HG02642 (cell line): ENCODE measurements around the gene LOXL4.

ENCODE experiments used
- ATAC-seq: cut with Tn5 transposase; IDR thresholded peaks from one replicate; pipeline ENCODE4 v1.9.1; 2021; ENCODE audit warnings: mild to moderate bottlenecking; ENCODE audit not compliant: unreplicated experiment, poor library complexity

The LOXL4 gene

DNA sequence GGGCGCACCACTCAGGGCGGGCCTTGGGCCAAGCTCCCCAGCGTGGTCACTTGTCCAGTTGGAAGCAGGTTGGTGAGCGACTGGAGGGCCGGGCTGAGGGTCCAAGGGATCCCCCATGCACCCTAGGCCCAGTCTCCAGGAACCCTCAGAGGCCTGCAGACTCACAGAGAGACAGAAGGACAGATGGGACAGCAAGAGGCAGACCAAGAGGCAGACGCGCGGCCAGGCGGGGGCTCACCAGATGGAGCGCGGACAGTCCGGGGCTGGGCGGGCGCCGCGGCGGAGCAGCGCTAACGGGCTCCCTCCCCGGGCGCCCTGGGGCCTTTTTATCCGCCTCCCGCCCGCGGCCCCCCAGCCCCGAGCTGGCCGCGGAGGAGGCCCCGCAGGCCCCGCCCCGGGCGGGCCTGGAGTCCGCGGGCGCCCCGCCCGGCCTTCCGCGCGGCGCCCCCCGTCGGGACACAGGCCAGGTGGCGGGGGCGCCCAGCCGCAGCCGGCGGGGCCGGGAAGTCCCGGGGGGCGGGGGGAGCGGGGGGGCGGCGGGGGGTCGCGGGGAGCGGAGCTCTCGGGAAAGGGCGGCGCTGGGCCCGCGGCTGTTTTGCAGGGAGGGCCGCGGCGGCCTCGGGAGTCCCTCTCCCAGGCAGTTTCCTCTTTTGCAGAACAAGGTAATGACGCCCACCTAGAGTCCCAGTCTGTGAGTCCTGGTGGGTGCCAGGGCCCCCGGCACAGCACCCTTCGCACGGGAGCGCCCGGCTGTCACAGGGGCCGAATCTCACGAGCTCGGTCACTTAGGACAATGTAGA, at the start of gene LOXL4:
Gene LOXL4 (minus strand): TSS at position 301 of the 800 bp plus-strand sequence. CDS start 5,175 bp downstream, outside the sequence.
- no peak for ATAC-seq

DNA sequence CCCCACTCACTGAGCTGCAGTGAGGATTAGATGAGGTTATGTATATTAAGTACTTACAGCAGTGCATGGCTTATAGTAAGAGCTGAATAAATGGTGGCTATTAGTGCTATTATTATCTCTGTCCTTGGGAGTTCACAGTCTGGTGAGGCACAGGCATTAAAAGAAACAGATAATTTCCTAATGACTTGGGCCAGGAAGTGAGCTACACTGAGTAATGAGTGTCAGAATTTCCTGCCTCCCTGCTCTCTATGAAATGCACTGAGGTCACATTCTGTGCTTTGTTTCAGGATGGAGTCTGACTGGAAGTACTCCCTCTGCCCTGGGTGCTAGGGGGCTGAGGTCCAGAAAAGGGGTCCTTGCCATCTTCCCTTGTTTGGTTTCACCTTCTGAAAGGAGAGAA, 48.7 kb upstream of the LOXL4 start:
- no peak for ATAC-seq

DNA sequence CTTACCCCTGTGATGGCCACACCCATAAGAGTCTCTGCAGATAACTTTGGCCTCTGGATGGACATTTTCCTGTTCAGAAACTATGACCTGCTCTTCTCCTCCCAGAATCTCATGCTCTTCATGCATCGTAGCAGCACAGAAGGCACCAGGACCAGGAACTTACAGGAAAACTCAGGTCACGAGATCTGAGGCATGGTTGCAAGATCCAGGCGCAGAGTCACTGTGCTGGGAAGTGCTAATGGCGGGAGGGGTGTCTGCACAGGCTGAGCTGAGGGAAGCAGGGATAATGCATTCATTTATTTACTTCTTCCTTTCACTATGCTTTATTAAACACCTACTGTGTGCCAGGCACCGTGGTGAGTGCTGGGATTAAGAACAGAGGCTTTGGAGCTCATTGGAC, 48.2 kb upstream of the LOXL4 start:
- no peak for ATAC-seq

DNA sequence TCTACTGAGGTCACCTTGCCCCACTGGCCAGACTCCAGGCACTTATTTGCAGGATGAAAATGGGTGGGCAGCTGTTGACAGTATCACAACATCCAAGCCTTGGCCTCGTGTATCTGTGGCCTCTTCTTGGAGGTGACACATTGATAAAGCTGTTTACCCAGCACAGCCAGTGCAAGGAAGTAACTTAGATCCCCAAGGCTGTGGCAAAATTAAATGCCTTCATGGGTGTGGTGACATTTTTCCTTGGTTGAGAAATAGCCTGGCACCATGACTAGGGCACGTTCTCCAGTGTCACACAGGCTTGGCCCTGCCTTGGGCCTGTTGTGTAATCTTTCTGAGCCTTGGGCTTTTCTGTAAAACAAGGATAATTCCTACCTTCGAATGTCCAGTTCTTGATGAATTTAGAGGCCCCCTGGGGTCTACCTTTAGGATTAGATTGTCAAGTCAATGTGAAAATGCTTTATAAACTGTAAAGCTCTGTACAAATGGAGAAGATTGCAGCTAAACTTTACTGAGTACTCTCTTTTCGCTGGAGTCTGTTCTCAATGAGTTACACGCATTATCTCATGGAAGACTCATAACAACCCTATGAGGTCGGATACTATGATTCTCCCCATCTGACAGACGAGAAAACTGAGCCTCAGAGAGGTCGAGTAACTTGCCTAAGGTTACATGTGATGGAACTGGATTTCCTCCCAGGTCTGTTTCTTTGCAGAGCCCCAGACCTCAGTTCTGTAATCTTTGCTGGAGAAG, 46.7 kb upstream of the LOXL4 start:
- ATAC-seq: no peak

DNA sequence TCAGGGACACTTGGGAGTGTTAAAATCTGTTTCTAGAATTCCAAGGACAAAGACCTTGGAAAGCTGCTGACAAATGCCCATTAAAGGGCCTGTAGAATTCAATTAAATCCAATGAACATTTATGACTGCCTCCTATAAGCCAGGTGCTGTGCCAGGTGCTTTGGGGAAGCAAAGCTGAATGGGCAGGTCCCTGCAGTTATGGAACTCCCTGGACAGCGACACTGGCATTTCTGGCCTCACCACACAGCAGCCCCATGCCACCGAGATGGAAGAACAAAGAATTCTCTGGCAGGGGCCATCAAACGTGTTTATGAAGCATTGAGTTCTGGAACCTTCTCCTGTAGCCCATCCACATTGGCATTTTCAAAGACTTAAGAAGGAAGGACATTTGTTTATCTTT, 45.6 kb upstream of the LOXL4 start:
- no peak for ATAC-seq

DNA sequence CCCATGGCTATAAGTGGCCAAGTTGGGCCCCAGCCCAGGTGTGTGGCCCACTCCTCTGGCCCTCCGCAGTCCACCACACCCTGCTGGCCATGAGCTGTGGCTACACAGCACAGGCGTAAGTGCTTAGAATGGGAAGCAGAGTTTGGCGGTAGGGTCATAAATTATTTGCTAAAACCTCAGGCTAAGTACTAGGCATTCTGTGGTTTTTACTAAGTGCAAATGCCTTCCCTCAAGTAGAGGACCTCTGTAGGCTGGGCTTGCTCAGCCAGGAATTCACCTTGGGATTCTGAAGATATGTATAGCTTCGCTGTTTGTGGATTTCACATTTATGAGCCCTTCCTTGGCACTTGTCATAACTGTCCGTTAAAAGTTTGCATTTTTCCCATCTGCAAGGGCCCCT, 44.8 kb upstream of the LOXL4 start:
- no peak for ATAC-seq

DNA sequence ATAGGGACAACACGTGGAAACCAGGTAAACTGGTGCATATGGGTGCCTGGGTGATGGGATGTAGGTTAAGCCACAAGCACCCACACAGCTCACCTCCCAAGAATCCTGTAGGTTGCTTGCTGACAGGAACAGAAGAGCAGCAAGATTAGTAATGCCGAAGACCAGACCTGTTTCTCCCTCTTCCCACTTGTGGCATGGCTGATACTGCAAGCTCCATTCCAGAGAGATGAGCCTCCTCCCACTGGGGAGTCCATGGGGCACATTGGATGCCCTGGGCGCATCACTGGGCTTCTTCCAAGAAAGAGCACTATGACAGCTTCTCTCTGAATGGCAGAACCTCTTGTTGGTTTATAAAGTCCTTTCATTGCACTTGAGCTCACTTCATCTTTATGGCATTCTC, 44.4 kb upstream of the LOXL4 start:
- no peak for ATAC-seq

DNA sequence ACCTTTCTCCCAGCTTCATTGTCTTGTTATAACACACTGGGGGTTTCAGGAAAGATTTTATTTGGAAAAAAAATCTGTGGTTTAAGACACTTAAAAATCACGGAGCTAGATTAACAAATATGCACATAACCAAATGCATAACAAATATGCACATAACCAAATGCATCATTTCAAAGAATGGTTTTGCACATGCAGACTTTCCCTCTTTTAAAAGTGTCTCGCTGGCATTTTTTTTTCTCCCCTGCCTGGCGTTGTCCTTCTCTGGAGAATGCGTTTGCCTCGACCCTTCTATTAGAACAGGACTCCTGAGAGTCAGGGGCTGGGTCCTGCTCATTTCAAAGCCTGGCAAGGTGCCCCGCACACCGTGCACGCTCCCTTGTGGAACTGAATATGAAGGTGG, 42.7 kb upstream of the LOXL4 start:
- no peak for ATAC-seq

DNA sequence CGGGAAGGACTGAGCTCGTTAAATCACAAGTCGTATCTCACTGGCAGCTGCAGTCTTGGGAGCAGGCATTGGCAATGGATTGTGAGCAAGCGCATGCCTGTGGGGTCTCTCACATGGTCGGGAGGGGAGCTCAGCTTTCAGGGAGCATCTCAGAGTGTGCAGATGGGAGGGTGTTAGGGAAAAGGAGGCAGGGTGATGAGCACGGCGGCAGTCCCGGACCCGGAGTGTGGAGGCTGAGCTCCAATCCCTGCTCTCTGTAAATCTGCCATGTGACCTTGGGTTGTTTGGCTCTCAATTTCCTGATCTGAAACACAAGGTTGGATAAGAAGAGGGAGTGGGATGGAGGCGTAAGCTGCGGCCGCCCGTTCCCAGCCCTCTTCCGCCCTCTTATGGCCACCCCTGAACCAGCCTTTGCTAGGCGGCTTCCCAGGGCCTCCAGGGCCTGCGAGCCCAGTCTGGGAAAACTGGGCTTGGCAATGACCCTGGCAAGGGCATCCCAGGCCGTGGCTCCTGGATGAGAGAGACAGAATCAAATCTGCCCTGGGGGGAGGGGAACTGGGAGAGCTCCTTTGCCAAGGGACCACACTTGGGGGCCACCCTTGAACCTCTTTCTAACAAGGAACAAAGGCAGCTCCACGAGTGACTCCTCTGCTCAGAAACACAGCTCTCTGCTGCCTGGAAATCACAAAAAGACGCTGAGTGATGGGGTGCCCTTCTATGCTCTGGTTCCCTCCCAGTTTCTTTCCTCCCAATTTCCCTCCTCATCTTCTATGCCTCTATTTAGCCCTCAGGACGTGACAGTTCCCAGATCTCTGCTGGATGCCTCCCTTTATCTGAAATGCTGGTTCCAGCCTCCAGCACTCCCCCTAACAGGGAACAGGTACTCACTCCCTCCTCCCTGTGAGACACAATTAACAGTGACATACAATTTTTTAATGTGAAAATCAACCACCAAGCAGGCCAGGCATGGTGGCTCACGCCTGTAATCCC, 41.7 kb upstream of the LOXL4 start:
- ATAC-seq: no peak

DNA sequence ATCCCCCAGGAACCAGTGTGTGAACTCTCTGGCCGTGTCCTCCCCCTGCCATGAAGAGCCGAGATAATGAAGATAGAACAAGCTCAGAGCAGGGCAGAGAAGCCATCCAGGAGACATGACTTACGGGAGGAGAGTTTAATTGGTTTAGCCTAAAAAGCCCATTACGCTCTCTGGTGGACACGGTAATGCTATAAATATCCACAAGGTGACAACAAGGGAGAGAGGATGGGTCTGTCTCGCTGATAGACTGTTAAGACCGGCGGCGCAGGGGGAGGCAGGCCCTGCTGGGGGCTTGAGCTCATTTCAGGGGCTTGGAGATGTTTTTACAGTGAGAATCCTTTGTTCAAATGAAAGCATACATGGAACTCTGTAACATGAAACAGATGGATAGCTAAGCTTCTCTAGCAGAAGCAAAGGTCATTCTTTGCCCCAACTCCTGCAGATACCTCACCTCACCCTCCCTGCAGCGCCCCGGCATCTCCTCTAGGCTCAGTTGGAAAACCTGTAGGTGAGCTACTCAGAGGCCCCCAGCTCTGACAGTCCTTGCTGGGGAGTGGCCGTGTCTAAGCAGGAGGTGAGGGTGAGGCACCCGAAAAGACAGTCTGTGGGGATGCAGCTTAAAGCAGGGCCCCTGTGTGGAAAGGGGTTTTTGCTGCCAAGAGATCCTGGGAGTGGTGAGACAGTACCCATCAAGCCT, 40.8 kb upstream of the LOXL4 start:
- no peak for ATAC-seq

DNA sequence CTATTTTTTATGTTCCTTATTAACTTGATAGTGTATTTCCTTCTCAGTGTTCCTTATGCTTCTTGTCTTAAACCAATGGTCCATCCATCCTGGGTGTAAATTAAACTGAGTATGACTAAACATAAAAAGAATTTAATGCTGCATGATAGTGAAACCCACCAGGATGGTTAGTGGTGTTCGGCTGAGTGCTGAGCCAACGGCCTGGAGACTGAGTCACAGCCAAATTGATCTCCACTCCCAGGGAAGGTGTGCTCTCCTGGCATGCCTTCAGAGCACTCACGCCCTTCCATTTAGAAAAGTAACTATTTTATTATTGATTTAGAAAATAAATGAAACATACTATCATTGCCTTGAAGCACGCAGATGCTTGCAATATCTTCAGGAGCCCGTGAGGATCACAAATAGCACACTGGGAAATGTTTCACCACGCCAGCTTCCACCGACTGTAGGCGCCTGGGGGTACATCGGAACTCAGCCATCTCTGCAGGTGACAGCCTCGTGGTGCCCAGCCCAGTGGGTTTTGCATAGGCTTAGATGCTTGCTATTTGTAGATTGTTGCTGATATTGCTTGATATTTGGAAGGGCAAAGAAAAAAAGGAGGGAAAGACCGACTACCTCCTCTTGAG, 40.0 kb upstream of the LOXL4 start:
- no peak for ATAC-seq

DNA sequence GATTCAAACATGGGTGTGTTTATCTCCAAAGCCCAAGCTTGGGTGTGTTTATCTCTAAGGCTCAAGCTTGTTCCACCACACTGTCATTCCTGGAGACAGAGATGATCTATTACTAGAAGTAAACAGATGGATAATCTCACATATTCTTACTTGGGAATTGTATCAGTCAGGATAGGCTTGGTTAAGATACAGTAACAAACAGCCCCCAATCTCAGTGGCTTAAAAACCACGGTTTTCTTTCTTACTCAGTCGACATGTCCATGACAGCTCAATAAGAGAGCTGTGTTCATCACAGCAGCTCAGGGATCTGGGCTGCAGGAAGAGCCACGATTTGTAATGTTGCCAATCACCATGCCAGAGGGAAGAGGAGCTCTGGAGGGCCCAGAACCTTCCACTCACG, 38.5 kb upstream of the LOXL4 start:
- ATAC-seq: no peak

DNA sequence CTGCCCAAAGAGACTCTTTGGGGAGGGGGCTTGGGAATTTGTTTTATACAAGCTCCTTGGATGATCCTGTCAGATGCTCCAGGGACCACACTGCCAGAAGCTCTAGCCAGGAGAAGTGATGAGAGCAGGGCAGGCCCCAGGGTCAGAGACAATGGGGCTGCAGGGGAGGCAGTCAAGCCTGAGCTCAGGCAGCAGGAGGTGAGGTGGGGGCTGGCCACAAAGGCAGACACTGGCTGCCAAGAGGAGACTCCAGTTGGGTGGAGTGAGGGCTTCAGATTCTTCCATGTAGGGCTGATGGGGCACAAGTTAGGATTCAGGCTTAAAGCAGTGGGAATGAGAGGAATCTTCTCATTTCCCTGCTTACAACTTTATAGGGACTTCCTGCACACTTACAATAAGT, 35.6 kb upstream of the LOXL4 start:
- ATAC-seq: no peak

DNA sequence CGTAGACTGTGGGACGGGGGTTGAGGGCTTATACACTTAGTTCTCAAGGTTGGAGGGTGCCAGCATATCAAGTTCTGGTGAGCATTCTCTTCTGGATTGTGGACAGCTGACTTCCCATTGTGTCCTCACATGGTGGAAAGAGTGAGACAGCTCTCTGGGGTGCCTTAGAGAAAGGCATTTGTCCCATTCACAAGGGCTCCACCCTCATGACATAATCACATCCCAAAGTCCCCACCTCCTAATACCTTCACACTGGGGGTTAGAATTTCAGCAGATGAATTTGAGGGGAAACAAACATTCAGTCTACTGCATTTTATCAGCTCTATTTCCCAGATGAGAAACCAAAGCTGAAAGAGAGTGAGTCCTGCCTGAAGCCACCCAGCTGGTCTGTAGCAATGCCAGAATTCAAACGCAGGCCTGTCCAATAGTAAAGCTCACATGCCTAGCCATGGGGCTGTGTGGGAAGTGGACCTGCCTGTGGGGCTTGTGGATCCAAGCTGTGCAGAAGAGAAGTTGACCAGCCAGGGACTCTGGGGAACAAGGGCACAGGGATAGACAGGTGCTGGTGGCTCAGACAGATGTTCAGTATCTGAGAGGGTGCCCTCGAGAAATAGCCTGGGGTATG, 34.9 kb upstream of the LOXL4 start:
- no peak for ATAC-seq

DNA sequence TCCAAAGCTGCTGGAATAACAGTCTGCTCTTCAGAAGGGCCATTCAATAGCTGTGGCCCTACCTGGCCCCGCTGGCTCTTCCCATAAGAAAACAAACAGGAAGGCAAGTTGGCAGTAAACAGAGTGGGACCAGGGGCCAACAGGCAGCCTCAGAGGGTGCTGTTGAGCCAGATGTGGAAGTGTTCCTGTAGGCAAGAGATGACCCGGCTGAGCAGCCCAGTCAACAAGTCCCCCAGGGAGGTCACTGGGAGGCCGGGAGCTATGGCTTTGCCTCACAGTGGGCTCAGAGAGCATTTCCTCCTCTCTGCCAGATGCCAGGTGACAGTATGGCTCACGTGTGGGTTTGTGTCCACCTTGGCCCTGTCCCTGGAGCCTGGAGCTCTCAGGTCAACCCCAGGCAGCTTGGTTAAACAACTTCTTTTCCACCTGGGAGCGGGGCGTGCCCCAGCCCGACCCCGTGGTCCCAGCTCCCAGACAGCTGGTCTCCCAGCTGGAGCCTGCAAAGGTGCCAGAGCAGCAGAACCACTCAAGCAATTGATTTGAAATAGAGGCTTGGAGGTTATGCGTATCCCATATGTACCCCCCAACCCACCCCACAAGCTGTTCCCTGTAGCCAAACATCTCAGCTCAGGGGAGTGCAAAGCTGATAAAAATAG, 33.8 kb upstream of the LOXL4 start:
- ATAC-seq: no peak

DNA sequence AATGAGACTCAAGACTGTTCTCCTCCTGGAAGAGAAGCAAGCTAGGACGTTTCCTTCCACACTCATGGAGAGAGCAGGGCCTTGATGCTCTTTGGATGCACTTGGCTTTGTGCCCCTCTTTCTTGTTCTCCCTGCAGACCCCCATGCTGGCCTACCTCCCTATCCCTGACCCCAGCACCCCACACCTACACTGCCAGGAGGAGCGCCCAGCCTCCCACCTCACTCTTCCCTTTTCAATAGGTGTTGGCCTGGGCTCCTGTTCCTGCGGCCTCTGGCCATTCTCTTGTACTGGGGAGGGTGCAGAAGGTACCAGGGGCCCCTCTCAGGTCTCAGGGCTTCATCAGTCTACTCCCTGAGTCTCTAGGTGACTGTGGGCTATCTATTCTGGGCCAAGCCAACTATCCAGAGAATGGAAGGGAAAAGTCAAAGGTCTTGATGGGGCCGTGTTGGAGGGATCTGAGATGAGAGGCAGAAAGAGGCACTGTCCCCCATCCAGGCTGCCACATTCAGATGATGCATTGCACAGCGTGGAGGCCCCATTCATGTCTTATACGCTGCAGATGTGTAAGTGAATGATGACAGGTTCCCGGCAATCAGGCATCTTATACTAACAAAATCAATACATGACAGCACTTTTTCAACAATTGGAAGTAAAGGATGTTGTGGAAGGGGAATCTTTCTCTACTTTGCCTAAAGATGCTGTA, 32.7 kb upstream of the LOXL4 start:
- ATAC-seq: no peak

DNA sequence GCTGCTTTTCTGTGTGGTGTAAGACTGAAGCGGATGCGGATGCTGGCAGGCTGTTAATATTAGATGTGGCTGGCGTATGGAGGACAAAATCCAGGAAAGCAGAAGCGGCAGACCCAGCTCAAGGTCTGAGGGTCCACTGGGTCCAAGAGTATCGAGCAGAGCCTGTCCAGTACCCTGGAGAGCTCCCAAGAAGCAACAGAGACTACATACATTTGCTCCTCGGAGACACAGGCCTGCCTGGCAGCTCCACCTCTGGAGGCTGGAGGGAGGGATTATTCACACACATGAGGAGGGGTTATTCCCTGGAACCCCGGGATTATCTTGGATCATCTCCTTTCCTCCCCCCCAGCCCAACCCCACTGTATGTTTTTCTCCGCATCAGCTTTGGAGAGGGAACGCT, 31.3 kb upstream of the LOXL4 start:
- ATAC-seq: no peak

DNA sequence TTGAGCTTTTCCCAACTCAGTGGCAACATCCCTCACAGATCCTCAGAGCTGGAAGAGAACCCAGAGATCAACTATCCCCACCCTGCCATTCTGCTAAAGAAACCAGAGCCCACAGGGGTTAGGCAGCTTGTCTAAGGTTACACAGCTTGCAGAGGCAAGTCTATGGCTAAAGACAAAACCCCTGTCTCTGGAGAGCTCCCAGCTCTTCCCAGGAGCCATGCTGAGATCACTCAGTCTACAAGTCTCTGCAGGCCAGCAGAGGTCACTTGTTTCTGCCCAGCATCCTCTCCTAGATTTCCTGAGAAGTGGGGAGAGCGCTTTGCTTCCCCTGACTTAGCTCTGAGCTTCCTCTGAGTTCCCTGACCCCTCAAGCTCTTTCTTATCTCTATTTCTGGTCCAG, 28.5 kb upstream of the LOXL4 start:
- no peak for ATAC-seq
